Measurements from ENCODE around the gene NXT1.

The NXT1 gene

DNA sequence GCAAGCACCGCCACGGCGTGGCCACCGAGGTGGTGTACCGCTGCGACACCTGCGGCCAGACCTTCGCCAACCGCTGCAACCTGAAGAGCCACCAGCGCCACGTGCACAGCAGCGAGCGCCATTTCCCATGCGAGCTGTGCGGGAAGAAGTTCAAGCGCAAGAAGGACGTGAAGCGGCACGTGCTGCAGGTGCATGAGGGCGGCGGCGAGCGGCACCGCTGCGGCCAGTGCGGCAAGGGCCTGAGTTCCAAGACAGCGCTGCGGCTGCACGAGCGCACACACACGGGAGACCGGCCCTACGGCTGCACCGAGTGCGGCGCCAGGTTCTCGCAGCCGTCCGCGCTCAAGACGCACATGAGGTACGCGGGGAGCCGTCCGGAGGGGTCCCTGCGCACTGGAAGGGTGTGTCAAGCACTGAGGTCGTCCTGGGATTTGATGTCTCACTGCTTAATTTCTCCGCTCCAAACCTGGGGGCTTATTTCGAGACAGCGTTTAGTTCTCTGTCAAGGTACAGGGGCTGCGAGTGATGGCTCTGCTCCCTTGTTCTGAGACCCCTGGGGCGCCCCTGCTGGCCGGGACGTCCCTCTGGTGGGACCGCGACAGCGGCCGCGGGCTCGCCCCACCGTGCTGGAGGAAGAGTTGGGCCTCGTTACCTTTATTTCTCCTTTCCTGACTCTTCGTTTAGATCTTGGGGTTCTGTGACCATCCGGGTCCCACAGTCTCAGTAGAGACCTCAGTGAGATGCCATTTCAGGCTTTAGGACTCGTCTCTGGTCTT lies 15.0 kb downstream of the NXT1 start:
- DNase-seq (ENCODE audit: low read depth) = no peak
- H3K4me3 ChIP-seq (ENCODE audit: low read length) = peak overlapping the region; percentile 4
- TF ChIP-seq CTCF (conservative IDR thresholded peaks at IDR 0.05; ENCODE audit: low read depth, low read length) = no peak

DNA sequence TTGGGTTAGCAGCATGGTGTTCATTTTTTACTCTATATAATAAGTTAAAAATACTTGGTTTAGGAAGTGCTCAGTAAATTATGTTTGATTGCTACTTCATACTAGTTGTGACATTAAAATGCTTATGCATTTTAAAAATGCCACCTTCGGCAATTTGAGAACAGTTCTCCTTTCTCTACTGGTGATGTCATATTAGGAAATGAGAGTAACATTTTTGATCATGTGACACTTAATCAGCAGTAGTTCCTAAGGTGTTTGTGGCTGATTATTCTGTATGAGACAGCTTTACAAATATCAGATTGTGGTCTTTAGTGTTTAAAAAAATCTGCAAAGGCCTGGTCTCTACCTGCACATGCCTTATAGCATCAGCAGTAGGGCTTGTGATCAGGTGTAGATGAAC lies 15.8 kb downstream of the NXT1 start:
- no peak for DNase-seq (ENCODE audit: low read depth)
- no peak for TF ChIP-seq CTCF (conservative IDR thresholded peaks at IDR 0.05; ENCODE audit: low read depth, low read length)
- H3K4me3 ChIP-seq (ENCODE audit: low read length) = peak overlapping the region; percentile 4

DNA sequence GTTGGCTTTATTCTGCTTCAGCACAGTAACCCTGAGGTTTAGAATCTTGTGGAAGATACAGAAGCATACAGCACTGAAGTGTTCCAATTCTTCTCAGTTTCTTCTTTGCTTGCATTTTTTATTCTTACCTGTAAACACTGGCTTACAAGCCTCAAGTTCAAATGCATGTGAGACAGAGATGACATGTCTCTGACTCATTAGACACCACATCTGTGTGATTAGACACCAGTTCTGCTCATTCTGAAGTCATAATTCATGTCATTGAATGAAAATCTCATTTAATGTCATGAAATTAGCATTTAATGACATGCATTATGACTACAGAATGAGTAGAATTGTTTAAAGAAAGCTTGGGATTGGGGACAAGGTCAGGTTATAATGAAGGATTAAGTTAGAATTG lies 17.2 kb downstream of the NXT1 start:
- TF ChIP-seq CTCF (conservative IDR thresholded peaks at IDR 0.05; ENCODE audit: low read depth, low read length) = no peak

DNA sequence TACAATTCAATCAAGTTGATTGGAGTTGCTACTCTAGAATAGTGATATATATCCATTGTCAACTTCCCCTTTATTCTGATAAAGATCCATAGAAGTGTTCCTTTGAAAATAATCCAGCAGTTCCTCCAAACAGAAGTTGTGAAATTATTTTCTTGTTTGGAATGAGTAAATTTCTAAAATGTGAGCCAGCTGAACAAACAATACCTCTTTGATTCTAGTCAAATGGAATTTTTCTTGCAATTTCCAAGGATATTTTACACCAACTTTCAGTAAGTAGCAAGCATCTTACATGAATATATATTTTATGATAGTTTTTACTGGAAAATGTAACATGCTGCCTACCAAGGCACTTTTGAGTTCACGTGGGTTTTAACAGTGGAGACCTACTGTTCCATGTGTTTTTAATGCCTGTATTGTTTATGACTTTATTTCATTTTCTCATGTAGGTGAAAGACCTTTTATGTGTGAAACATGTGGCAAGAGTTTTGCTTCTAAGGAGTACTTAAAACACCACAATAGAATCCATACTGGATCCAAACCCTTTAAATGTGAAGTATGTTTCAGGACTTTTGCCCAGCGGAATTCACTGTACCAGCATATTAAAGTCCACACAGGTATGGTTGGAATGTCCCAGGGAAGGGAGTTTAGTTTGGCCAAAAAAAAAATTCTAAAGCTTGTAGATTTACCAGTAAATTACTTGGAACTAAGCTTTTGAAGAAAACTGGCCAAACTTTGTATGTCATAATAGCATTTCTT lies 17.9 kb downstream of the NXT1 start:
- TF ChIP-seq CTCF (conservative IDR thresholded peaks at IDR 0.05; ENCODE audit: low read depth, low read length) = no peak
- no peak for DNase-seq (ENCODE audit: low read depth)

More for the DNA sequence above, 17.2 kb downstream of the NXT1 start:
- H3K4me3 ChIP-seq (ENCODE audit: low read length) = no peak overlapping the region
- DNase-seq (ENCODE audit: low read depth) = no peak

GRCh38 chr20:23369072-23369823 lies 18.7 kb downstream of the NXT1 start:
- H3K4me3 ChIP-seq (ENCODE audit: low read length) = no peak overlapping the region
- no peak for DNase-seq (ENCODE audit: low read depth)
- no peak for TF ChIP-seq CTCF (conservative IDR thresholded peaks at IDR 0.05; ENCODE audit: low read depth, low read length)

More for the DNA sequence above, 17.9 kb downstream of the NXT1 start:
- no peak overlapping the region for H3K4me3 ChIP-seq (ENCODE audit: low read length)

DNA sequence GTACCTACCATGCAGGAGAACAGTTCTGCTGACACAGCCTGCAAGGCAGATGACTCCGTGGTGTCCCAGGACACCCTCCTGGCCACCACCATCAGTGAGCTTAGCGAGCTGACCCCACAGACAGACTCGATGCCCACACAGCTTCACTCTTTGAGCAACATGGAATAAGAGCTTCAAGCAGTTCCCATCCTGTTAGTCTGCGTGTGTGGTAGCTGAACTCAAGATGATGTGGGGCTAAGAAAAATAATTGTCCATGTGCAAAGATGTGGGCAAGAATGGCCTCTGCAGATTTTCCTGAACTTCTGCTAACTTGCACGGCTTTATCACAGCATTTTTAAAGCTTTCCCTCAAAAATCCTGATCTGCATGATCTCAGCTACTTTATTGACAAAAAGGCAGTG lies 19.7 kb downstream of the NXT1 start:
- no peak for DNase-seq (ENCODE audit: low read depth)
- no peak for TF ChIP-seq CTCF (conservative IDR thresholded peaks at IDR 0.05; ENCODE audit: low read depth, low read length)
- H3K4me3 ChIP-seq (ENCODE audit: low read length) = no peak overlapping the region
